ENCODE measurements around the gene HOXA4.
A peak's percentile ranks its signal among the peaks of the same experiment; 100 is the strongest.

HOXA4 gene

DNA sequence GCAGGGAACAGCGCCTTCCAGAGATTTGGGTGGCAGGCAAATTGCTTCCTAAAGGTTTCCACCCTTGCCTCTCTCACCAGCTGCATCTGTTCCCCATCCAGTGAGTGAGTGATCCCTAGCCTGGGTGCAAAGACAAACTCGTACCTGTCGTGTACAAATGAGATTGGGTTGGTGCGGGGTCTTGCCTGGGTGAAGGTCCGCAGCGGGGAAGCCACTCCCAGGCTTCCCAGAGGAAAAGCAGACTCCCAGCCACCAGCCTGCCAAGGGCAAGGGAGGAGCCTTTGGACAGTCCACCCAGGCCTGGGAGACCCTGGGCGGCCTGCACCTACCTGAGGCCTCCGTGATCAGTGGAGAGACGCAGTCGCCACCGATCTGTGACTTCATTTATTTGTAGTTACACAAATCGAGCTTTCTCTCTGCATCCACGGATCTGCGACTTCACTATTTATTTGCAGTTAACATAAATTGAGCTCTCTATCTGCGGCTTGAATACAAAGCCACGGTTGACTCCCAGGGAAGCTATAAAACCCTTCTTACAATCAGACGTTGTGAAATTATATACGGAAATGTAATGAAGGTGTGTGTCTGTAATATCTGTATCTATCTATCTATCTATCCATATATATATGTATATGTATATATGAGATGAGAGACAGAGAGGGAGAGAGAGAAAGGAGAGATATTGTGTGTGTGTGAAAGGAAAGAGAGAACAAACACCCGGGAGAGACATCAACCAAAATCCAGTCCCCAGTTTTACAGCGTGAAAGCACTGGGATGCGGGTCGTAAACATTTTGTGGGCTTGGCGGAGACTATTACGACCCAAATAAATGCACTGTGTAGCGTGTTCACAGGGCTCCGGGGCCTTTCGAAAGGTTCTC is 28.9 kb upstream of the HOXA4 start:
- DNase-seq: peak; percentile 29
- peak overlapping the region; percentile 97 for H3K4me3 Mint-ChIP-seq
- H3K4me1 Mint-ChIP-seq: peaks cover 32% of the 10 kb centered on the region
- H3K36me3 Mint-ChIP-seq (ENCODE audit: low read depth): peaks cover 33% of the 10 kb centered on the region
- TF ChIP-seq, protein P1, sequence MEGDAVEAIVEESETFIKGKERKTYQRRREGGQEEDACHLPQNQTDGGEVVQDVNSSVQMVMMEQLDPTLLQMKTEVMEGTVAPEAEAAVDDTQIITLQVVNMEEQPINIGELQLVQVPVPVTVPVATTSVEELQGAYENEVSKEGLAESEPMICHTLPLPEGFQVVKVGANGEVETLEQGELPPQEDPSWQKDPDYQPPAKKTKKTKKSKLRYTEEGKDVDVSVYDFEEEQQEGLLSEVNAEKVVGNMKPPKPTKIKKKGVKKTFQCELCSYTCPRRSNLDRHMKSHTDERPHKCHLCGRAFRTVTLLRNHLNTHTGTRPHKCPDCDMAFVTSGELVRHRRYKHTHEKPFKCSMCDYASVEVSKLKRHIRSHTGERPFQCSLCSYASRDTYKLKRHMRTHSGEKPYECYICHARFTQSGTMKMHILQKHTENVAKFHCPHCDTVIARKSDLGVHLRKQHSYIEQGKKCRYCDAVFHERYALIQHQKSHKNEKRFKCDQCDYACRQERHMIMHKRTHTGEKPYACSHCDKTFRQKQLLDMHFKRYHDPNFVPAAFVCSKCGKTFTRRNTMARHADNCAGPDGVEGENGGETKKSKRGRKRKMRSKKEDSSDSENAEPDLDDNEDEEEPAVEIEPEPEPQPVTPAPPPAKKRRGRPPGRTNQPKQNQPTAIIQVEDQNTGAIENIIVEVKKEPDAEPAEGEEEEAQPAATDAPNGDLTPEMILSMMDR (IDR thresholded peaks at IDR 0.05): no peak
- peaks cover 5% of the 10 kb centered on the region for H3K27me3 Mint-ChIP-seq (ENCODE audit: low read depth, poor library complexity)
- no peaks in the 10 kb centered on the region for H3K9me3 Mint-ChIP-seq
- peak overlapping the region; percentile 99 for H3K27ac Mint-ChIP-seq

DNA sequence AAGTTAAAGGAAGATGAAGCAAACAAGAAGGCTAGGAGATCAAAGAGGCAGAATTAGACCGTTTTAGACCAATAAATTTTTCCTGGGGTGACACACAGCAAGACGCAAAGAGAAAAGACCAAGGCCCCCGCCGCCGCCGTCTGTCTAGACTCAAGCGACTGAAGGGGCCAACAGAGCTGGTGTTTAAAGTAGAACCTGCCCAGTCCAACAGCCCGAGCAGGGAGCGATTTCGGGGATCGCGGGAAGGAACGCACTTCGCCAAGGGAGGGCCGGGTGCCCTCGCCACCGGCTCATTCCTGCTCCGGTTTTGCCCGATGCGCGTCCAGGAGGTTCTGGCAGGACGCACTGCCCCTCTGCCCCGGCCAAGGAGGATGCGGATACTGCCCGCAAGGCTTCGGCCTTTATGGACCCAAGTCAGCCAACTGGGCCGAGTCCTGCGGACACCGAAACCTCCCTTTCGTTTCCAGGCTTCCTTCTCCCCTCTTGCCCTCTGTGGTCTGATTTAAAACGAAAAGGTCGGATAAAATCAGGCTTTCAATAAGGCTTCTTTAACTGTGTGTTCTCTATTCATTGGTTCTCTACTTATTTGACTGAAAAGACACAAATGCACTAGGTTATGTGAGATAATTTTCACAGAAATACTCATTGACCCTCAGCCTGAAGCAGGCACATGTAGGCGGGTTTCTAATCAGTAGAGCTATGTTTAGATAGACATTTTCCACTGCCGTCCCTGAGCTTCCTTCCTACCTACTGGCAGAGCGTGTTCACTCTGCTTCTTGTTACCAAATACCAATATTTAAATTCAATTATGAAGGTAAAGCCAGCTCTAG is 28.1 kb upstream of the HOXA4 start:
- Mint-ChIP-seq H3K27me3 (ENCODE audit: low read depth, poor library complexity) (peaks cover 5% of the 10 kb centered on the region), H3K4me1 (peaks cover 40% of the 10 kb centered on the region), H3K36me3 (ENCODE audit: low read depth) (peaks cover 33% of the 10 kb centered on the region), H3K27ac (peak overlapping the region; percentile 99), H3K9me3 (no peaks in the 10 kb centered on the region), H3K4me3 (peak overlapping the region; percentile 97)
- TF ChIP-seq, protein P1 (IDR thresholded peaks at IDR 0.05): no peak
- peak; percentile 60 for DNase-seq

DNA sequence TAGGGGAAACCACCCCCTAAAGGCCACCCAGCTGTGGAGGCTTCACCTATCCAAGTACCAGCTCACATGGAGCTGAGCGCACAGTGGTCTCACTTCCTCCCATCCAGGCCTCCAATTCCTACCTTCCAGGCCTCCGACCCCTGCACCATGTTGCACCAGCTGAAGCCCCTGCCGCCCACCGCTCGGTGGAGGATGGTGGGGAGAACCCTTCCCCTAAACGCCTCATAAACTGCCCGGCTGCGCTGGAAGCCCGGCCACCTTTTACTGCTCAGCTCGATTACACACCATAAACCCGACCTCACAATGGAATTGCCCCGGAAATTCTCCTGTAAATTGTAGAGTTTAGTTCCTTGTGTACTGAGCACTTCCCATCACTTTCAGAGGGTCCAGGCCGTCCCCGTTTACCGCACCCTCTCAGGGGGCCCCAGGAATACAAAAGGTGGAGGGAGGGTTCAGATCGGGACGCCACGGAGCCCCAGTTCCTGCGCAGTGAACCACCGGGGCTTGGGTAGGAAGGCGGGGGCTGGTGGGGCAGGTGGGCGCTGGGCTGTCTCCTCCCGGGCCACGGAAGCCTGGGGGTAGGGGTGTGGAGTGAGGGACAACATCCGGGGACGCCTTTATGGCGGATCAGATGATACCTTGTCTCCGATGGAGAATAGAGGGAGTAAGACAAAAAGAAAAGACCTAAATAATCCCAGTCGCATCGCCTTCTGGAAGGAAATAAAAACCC is 27.3 kb upstream of the HOXA4 start:
- Mint-ChIP-seq H3K9me3 (no peaks in the 10 kb centered on the region), H3K27ac (peak overlapping the region; percentile 99), H3K36me3 (ENCODE audit: low read depth) (peaks cover 32% of the 10 kb centered on the region), H3K4me3 (peak overlapping the region; percentile 97), H3K27me3 (ENCODE audit: low read depth, poor library complexity) (peaks cover 5% of the 10 kb centered on the region), H3K4me1 (peaks cover 48% of the 10 kb centered on the region)
- TF ChIP-seq, protein P1 (IDR thresholded peaks at IDR 0.05): no peak
- DNase-seq: peak; percentile 54

DNA sequence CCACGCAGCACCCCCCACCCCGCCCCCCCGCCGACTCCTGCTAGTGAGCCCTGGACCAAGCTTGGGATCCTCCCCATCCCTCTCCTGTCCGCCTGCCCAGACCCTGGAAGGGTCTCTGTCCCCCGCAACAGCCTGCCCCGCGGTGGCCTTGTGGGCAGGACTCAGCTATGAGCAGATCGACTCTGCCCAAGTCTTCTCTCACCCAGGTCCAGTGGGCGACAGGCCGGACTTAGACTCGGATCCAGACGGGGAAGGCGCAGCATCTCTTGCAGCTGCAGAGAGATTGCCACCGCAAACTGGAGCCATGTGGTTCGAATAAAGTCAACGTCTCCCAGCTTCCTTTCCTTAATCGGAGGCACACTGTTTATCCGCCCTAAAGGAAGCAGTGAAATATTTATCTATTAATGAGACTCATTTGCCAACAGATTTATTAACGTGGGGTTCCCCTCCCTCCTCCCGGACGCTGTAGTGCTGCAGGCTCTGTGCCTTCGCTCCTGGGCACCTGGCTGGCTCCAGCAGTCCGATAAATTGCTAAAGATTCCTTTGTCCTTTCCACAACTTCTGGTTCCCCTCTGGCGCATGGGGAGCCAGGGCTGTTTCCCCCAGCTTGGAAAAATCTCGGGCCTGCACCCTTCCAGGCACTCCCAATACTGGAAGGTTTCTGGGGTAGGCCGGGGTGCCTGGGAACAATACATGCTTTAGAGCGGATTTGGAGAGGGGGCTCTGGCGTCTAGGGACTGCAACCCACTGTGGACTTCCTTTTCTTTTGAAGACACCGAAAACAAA is 26.6 kb upstream of the HOXA4 start:
- Mint-ChIP-seq H3K27ac (peak overlapping the region; percentile 99), H3K4me3 (peak overlapping the region; percentile 97), H3K36me3 (ENCODE audit: low read depth) (peaks cover 30% of the 10 kb centered on the region), H3K27me3 (ENCODE audit: low read depth, poor library complexity) (peaks cover 6% of the 10 kb centered on the region), H3K4me1 (peaks cover 48% of the 10 kb centered on the region), H3K9me3 (no peaks in the 10 kb centered on the region)
- peak; percentile 20 for DNase-seq
- TF ChIP-seq, protein P1 (IDR thresholded peaks at IDR 0.05): no peak

DNA sequence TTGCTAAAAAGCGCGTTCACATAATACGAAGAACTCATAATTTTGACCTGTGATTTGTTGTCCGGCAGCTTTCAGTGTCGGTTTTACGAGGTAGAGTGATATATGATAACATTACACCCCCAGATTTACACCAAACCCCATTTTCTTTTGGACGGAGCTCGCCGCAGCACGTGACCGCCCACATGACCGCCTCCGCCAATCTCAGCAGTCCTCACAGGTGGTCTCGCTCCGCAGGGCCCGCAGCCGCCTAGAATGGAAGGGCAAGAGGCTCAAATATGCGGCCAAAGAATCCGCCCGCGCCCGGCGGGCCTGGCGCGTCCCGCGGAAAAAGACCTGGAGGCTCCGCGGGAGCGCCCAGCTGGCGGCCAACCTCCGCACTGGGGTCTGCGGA is 25.9 kb upstream of the HOXA4 start, which contains the start of gene HOXA7:
TSS of gene HOXA7 (minus strand) at position 168 of the 391 bp plus-strand sequence. CDS start at position 38, 130 bp downstream.
- H3K27me3 Mint-ChIP-seq (ENCODE audit: low read depth, poor library complexity): peaks cover 8% of the 10 kb centered on the region
- peaks cover 33% of the 10 kb centered on the region for H3K36me3 Mint-ChIP-seq (ENCODE audit: low read depth)
- H3K4me1 Mint-ChIP-seq: peaks cover 48% of the 10 kb centered on the region
- peak; percentile 84 for DNase-seq
- peaks cover 3% of the 10 kb centered on the region for H3K9me3 Mint-ChIP-seq
- peak within 1 kb of the TSS; percentile 97 for H3K4me3 Mint-ChIP-seq
- H3K27ac Mint-ChIP-seq: peak within 1 kb of the TSS; percentile 99
- TF ChIP-seq, protein P1 (IDR thresholded peaks at IDR 0.05): no peak
